ENCODE measurements around the gene XXYLT1. TPM values are rescaled to one million over a fixed set of nuclear protein-coding genes. Genes with fewer than 3 reads are reported as not detected.

Gene XXYLT1
- total and polyA plus RNA-seq, 2 of the 4 experiments (the other 2 are of a cell fraction): 14.7 to 18.1 TPM

DNA sequence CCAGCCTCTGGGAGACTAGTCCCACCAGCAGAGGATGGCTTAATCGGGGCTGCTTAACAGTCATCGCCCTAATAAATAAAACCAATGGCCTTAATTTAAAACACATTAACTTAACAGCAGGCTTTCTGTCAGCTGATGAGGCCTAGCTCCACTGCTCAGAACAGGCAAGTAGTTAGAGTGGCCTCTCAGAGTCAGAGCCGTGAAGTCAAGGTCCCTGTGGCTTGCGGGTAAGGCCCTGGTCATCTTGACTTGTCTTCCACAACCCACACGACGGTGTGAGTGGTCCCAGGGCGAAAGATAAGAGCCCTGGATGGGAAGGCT, 11.8 kb downstream of the XXYLT1 start:
- TF ChIP-seq, protein P1, sequence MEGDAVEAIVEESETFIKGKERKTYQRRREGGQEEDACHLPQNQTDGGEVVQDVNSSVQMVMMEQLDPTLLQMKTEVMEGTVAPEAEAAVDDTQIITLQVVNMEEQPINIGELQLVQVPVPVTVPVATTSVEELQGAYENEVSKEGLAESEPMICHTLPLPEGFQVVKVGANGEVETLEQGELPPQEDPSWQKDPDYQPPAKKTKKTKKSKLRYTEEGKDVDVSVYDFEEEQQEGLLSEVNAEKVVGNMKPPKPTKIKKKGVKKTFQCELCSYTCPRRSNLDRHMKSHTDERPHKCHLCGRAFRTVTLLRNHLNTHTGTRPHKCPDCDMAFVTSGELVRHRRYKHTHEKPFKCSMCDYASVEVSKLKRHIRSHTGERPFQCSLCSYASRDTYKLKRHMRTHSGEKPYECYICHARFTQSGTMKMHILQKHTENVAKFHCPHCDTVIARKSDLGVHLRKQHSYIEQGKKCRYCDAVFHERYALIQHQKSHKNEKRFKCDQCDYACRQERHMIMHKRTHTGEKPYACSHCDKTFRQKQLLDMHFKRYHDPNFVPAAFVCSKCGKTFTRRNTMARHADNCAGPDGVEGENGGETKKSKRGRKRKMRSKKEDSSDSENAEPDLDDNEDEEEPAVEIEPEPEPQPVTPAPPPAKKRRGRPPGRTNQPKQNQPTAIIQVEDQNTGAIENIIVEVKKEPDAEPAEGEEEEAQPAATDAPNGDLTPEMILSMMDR (conservative IDR thresholded peaks at IDR 0.05; ENCODE audit: low read depth, low read length): no peak
- TF ChIP-seq RAD21 (IDR thresholded peaks at IDR 0.05; ENCODE audit: low read length): 0 out of 2 replicates have a peak, but pooled peaks have one; percentile 1
- H2AFZ ChIP-seq (replicated peaks; ENCODE audit: low read length, poor library complexity): peak overlapping the region; percentile 89
- H3K18ac ChIP-seq (ENCODE audit: low read depth, low read length): peak overlapping the region; percentile 89
- dilution Hi-C loops (cut with HindIII; ENCODE audit: low sequenced_read_pairs, unreplicated experiment) (no loop called here), intact Hi-C loops (cut with micrococcal nuclease) (loop anchor here (1.0 to 10.0 kb wide), 3 partner anchors 104 to 157 kb away; no protein-coding TSS in a partner anchor), in situ Hi-C loops (cut with MboI; ENCODE audit: low sequenced_read_pairs) (loop anchor here (10.0 kb wide), 1 partner anchor 144 kb away; no protein-coding TSS in a partner anchor)
- H3K9ac ChIP-seq (ENCODE audit: low read depth, low read length): peak overlapping the region; percentile 73
- DNase-seq (peak; percentile 32), ATAC-seq (ENCODE audit: low read depth) (no peak)
- peak overlapping the region; percentile 41 for H3K4me2 ChIP-seq (ENCODE audit: low read depth, low read length)
- H2BK20ac ChIP-seq (ENCODE audit: low read depth, low read length): peak overlapping the region; percentile 77
- peak overlapping the region; percentile 86 for H4K5ac ChIP-seq (ENCODE audit: low read depth, low read length)
- peak overlapping the region; percentile 95 to 97 for H4K8ac ChIP-seq (ENCODE audit: low read depth in 2 of 2, low read length in 2 of 2)
- H2BK120ac ChIP-seq (ENCODE audit: low read depth, low read length): peak overlapping the region; percentile 97
- peak overlapping the region; percentile 99 for H3K4ac ChIP-seq (ENCODE audit: low read depth, low read length)
- peak overlapping the region; percentile 95 for H4K91ac ChIP-seq (ENCODE audit: insufficient read depth, low read depth, low read length)
- H3K14ac ChIP-seq (replicated peaks; ENCODE audit: low read depth, low read length): peak overlapping the region; percentile 97
- no peaks in the 10 kb centered on the region for H3K9me3 ChIP-seq (ENCODE audit: control insufficient read depth, insufficient read depth, low read length)
- POLR2A ChIA-PET (ENCODE audit: unreplicated experiment): no interaction called here
- no peak overlapping the region for H3K4me3 ChIP-seq (ENCODE audit: insufficient read depth, low read depth, low read length)
- no peaks in the 10 kb centered on the region for H3K36me3 ChIP-seq (ENCODE audit: control insufficient read depth, insufficient read depth, low read length)
- H2AK9ac ChIP-seq (replicated peaks; ENCODE audit: low read depth, low read length, poor library complexity): peak overlapping the region; percentile 94
- peak overlapping the region; percentile 98 for H3K23ac ChIP-seq (ENCODE audit: low read depth, low read length)
- peak overlapping the region; percentile 75 for H2BK5ac ChIP-seq (ENCODE audit: low read depth, low read length, poor library complexity, severe bottlenecking)
- no TSS peak for BruUV-seq (replicated peaks)
- CTCF ChIA-PET: interaction anchor here (1.5 kb wide), 1 partner anchor 576 kb away, joined by 7 read pairs; no protein-coding TSS in a partner anchor
- peaks cover 16% of the 10 kb centered on the region for H3K4me1 ChIP-seq (ENCODE audit: control insufficient read depth, insufficient read depth, low read length)
- peak overlapping the region; percentile 99 for H2AK5ac ChIP-seq (ENCODE audit: low read depth, low read length)
- no CpG with 5 or more reads among the region's 7 CpGs for WGBS, 2 experiments (ENCODE audit: extremely low coverage in 2 of 2, insufficient read length in 1 of 2)
- H3K56ac ChIP-seq (ENCODE audit: extremely low read depth, insufficient read depth, low read length): peak overlapping the region; percentile 55; the same call in 1 of the 2 replicates
- H2BK15ac ChIP-seq (ENCODE audit: low read depth, low read length): peak overlapping the region; percentile 93; the same call in 2 of the 3 replicates
- peaks cover 29 to 64% of the 10 kb centered on the region in 2 experiments for H3K79me1 ChIP-seq (ENCODE audit: low read depth in 1 of 2, low read length in 2 of 2)
- no peaks in the 10 kb centered on the region; the same call in 1 of the 2 replicates for H4K20me1 ChIP-seq (ENCODE audit: insufficient read depth, low read length)
- H3K9me1 ChIP-seq (ENCODE audit: insufficient read depth, low read length): peaks cover 14% of the 10 kb centered on the region
- no peaks in the 10 kb centered on the region for H3K27me3 ChIP-seq (ENCODE audit: control insufficient read depth, insufficient read depth, low read length)
- peak overlapping the region; percentile 87 for H3K27ac ChIP-seq (ENCODE audit: insufficient read depth, low read length)

Data from IMR-90 (cell line).